NCI-H2196 treated with DMSO at 0.1 percent for 48 hours (cell line): ENCODE results near the gene TDRD1.

Source experiments
- DNase-seq: peaks from one replicate; lab custom pipeline; 2025; ENCODE audit not compliant: unreplicated experiment; lab: John Stamatoyannopoulos, UW

The TDRD1 gene

DNA sequence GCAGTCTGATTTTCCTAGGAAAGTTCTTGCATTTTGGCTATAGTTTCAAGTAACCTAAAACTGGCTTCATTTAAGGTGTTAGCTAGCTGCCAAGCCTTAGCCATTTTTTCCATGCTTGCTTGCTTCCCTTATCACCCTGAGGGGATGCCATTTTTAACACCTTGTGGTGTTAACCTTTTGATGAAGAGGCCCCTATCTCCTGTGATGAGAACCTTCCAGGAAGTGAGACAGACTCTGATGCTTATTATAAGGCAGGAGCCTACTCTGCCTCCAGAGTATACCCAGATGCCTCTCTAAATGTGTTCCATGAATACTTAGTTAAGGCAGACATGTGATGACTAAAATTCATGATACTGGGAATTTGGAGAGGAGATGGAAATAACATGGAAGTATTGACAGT, 55.0 kb downstream of the TDRD1 start:
- DNase-seq: no peak

- DNase-seq: no peak
Measured at GRCh38 chr10:114239117-114239993, 60.2 kb downstream of the TDRD1 start, which contains the start of gene VWA2. Gene VWA2, plus strand, starts transcription at chr10:114239254. Its CDS starts 9,460 bp downstream, at chr10:114248714.

- DNase-seq: no peak
Measured at GRCh38 chr10:114239994-114240345, 60.8 kb downstream of the TDRD1 start.

GRCh38 chr10:114242235-114242634, 63.1 kb downstream of the TDRD1 start:
- DNase-seq: no peak

DNA sequence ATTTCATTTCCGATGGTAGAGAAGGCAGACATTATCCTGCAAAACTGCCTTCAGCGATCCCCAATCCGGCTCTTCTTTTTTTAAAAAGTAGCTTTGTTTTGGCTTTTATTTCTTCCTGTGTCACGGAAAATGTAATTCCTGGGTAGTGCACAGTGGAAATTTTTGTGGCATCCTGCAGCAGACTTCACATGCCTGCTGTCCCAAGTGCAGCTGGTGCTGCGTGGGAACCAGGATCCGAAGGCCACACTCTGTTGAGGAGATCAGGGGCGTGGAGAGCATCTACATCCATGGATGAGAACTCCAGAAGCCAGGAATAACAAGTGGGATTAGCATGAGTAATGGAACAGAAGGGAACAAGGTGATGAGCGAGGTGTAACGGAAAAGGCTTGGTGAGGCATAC, 64.5 kb downstream of the TDRD1 start:
- no peak for DNase-seq

GRCh38 chr10:114244126-114244525, 65.0 kb downstream of the TDRD1 start:
- DNase-seq: no peak

- no peak for DNase-seq
Measured at GRCh38 chr10:114245121-114245791, 66.1 kb downstream of the TDRD1 start.

DNA sequence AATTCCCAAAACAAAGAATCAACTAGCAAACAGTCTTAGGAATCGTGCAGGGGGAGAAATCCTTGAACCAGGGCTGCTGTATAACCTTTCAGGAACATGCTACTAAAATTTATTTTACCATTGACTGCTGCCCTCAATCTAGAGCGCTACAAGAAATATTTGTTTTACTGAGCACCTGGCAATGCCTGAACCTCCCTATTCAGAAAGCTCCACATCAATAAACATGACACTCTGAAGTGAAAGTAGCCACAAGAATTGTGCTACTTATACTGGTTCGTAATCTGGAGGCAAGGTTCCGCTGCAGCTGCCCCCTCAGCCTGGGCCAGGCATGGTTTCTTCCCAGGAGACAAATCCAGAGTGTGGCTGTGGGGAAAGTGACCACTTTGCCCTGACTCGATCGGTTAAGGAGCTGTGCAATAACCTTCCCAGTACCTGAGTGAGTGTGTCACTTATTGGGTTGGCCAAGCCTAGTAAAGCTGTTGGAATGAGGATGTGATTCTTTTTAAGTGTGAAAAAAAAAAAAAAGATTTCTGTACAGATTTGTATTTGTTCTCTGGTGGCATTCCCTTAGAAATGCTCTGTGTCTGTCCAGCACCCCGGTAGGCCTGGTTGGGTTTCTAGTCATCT, 67.6 kb downstream of the TDRD1 start:
- no peak for DNase-seq

DNA sequence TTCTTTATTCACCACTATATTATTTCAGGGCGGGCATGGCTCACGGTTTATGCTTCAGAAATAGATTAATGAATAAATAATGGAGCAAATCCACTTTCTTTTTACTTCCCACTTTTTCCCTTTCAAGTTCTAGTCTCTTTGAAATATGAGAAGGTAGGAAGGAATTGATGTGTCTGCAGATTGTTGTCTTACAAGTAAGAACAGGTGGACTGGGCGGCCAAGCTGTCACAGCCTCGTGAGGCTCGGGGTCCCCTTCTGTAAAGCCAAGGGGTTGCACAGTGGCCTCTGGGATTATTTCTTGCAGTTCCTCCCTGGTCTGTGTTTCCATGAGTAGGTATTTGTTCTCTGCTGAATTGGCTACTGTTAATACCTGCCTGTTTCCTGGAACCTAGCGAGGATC, 71.1 kb downstream of the TDRD1 start:
- no peak for DNase-seq

- no peak for DNase-seq
Measured at GRCh38 chr10:114250716-114251115, 71.6 kb downstream of the TDRD1 start.

DNA sequence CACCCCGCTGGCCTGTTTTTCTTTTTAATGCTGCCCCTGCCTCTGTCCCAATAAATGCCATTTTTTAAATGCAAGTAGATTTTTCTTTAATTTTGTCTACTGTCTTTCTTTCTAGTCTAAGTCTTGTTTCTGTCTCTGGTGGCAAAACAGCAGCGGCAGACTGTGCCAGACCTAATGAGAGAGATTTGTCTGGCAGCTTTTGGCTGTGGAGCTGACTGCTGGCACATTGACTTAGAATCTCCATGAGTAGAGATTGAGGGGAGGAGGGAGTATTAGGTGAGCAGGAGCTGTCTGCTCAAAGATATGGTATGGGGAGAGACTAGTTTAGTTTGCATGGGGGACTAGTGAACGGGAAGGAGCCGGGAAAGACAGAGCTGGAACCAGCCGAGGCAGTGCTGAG, 72.9 kb downstream of the TDRD1 start:
- DNase-seq: no peak

GRCh38 chr10:114252883-114253282, 73.7 kb downstream of the TDRD1 start:
- DNase-seq: no peak

- no peak for DNase-seq
Measured at GRCh38 chr10:114255227-114255626, 76.1 kb downstream of the TDRD1 start.

DNA sequence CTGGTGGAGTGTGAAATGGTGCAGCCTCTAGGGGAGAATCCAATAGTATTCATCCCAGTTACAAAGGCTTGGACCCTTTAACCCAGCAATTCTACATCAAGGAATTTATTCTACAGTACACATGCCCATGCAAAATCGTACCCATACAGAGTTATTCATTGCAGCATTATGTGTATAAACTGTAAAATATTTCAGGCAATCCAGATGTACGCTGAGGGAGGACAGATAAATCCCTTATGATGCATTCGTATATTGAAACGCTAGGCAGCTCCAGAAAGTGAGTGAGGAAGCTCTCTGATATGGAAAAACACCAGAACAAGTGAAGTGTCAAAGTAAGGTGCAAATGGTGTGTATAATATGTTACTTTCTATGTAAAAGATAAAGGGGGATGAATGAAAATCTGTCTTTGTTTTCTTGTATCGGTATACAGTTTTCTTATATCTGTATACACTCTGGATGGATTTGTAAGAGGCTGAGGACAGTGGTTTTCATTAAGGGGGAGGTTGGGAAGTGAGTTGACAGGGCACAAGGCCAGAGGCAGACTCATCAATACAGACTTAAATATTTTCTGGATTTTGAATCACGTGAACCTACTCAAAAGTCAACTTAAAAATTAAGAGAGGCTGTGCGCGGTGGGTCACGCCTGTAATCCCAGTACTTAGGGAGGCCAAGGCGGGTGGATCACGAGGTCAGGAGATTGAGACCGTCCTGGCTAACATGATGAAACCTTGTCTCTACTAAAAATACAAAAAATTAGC, 77.0 kb downstream of the TDRD1 start:
- no peak for DNase-seq

DNA sequence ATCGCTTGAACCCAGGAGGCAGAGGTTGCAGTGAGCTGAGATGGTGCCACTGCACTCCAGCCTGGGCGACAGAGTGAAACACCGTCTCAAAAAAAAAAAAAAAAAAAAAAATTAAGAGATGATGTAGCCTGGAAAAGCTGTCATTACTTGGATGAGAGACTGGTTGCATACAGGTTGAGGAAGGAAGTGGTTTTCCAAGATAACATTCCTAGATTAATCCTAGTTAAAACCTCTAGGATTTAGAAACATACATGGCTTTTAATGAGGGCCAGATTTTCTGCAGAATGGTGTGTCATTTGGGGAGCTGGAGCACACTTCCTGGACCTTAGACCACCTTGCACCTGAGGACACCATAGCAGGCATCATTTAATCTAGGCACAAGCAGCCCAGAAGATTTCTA, 77.7 kb downstream of the TDRD1 start:
- DNase-seq: no peak

- no peak for DNase-seq
Measured at GRCh38 chr10:114257498-114257897, 78.3 kb downstream of the TDRD1 start.

DNA sequence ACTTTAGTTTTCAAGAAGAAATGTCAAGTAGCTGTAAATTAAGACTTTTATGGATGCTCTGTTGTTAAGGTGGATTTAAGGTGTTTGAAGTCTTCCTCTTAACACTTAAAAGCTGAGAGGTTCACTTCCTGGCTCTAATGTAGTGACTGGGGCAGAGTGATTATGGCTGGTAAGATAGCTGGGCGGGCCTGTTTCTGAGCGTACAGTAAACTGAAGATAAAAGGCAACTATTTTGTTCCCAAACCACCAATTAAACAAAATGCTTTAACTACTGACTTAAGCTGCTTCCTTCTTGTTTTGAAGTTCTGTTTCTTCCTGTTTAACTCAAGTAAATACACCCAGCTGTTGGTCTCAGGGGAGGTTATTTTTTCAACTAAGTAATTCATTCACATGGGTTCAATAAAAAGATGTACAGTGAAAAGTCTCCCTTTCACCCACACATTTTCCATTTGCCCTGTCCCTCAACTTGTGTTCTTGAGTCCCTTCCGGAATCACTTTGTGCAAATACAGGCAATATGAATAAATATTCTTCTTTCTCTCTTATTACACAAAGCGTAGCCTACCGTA, 79.2 kb downstream of the TDRD1 start:
- no peak for DNase-seq

DNA sequence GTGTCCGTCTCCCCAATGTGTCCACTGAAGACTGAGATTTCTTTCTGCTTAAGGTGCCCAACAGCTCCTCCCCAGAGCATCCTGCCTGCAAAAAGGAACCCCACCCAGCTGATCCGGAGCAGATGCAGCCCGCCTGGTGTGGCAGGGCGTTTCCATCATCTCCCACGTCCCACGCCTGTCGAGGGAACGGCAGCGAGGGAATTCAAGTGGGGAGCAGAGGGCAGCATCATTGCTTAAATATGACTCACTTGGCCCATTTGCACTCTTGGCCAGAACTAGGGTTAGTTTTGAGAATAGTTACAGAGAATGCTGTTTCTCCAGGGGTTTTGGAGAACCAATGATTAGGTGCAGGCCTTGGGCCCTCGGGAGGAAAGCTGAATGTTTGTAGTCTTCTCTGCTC, 80.7 kb downstream of the TDRD1 start:
- DNase-seq: no peak

DNA sequence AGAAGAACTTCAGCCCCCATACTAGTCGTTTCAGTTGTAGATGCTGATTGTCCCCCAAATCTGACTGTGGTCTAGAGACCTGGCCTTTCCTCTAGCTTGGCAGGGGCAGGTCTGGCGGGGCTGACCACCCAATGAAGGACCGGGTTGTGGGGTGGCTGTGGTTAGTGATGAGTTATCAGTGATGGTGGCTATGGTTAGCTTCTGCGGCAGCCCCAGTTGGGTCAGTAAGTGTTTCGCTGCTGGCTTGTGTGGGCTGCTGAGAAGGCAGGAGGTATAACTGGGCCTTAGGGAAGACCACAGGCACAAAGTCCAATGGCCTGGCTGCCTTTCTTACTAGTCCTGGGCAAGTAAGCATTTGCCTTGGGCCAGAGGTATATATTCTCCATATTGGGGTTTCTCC, 81.2 kb downstream of the TDRD1 start:
- DNase-seq: no peak

DNA sequence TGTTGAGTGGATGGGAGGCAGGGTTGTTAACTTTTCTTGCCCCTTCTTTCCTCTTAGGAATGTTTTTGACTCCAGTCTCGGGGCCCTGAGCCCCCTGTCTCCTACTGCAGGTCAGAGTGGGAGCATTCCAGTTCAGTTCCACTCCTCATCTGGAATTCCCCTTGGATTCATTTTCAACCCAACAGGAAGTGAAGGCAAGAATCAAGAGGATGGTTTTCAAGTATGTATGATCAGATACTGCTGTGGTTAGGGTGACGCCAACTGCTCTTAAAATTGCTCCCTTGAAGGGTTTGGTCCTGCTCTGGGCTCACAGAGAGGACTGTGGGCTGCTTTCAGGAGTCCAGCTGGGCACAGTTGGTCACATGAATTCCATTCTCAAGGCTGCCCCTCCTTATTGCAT, 81.9 kb downstream of the TDRD1 start:
- no peak for DNase-seq

- DNase-seq: no peak
Measured at GRCh38 chr10:114262496-114262895, 83.3 kb downstream of the TDRD1 start.
